Adipocyte (in vitro differentiated cells): ENCODE data around the gene NPIPA7.
"Not testable (repeated sequence)": the region's sequence is repeated elsewhere in the genome, so short reads cannot be mapped to it uniquely, and the experiment has no call there.

Source experiments
- DNase-seq: peaks from one replicate; pipeline ENCODE4 v3.0.0-alpha.2; 2015; ENCODE audit warnings: low read depth
- H3K27me3 ChIP-seq: replicated peaks from 2 replicates; pipeline ENCODE4 v1.7.0; 2013; ENCODE audit warnings: mild to moderate bottlenecking, low read length, moderate library complexity; ENCODE audit not compliant: control insufficient read depth, insufficient read depth
- H3K36me3 ChIP-seq: 2 replicates; pipeline ENCODE4 v1.7.0; 2013; ENCODE audit warnings: low read length, mild to moderate bottlenecking, moderate library complexity; ENCODE audit not compliant: control insufficient read depth, insufficient read depth, severe bottlenecking
- H3K4me1 ChIP-seq: 2 replicates; pipeline ENCODE4 v1.7.0; 2013; ENCODE audit warnings: mild to moderate bottlenecking, low read length, moderate library complexity; ENCODE audit not compliant: control insufficient read depth, insufficient read depth
- H3K4me3 ChIP-seq: 2 replicates; pipeline ENCODE4 v1.7.0; 2013; ENCODE audit warnings: mild to moderate bottlenecking, low read length, moderate library complexity
- H3K9ac ChIP-seq: 2 replicates; pipeline ENCODE4 v1.7.0; 2013; ENCODE audit warnings: mild to moderate bottlenecking, low read length, moderate library complexity
- H3K9me3 ChIP-seq: 2 replicates; pipeline ENCODE4 v1.7.0; 2013; ENCODE audit warnings: mild to moderate bottlenecking, low read length, moderate library complexity; ENCODE audit not compliant: control insufficient read depth

The NPIPA7 gene

GRCh38 chr16:16420515-16420914, 41.6 kb downstream of the NPIPA7 start:
- H3K4me3 ChIP-seq, H3K36me3 ChIP-seq, H3K27me3 ChIP-seq, H3K9ac ChIP-seq, H3K9me3 ChIP-seq, H3K4me1 ChIP-seq, DNase-seq: not testable (repeated sequence)

- H3K27me3 ChIP-seq, H3K36me3 ChIP-seq, H3K9me3 ChIP-seq, DNase-seq, H3K4me3 ChIP-seq, H3K9ac ChIP-seq, H3K4me1 ChIP-seq: not testable (repeated sequence)
These were observed 46.2 kb downstream of the NPIPA7 start for GRCh38 chr16:16425146-16425545.

- not testable (repeated sequence) for DNase-seq, H3K4me3 ChIP-seq, H3K27me3 ChIP-seq, H3K9ac ChIP-seq, H3K36me3 ChIP-seq, H3K4me1 ChIP-seq, H3K9me3 ChIP-seq
These were observed 52.2 kb downstream of the NPIPA7 start for GRCh38 chr16:16431135-16431534.

- not testable (repeated sequence) for H3K36me3 ChIP-seq, H3K9ac ChIP-seq, H3K9me3 ChIP-seq, H3K27me3 ChIP-seq, H3K4me3 ChIP-seq, H3K4me1 ChIP-seq, DNase-seq
These were observed 55.8 kb downstream of the NPIPA7 start for GRCh38 chr16:16434711-16435110.

GRCh38 chr16:16441401-16441800, 62.5 kb downstream of the NPIPA7 start:
- H3K9ac ChIP-seq, H3K36me3 ChIP-seq, H3K27me3 ChIP-seq, DNase-seq, H3K9me3 ChIP-seq, H3K4me1 ChIP-seq, H3K4me3 ChIP-seq: not testable (repeated sequence)
